ACC112 (cell line): ENCODE measurements around the gene TBX10.

Experiments
- H2AFZ ChIP-seq: fragments of 200-600 bp; sonication (generic); one replicate; pipeline ENCODE4 v1.6.0; 2017; ENCODE audit warnings: antibody characterized with exemption, low read length; ENCODE audit not compliant: unreplicated experiment
- H3K27ac ChIP-seq: fragments of 200-600 bp; sonication (generic); 2 replicates; pipeline ENCODE4 v1.5.1; 2014; ENCODE audit warnings: low read depth, mild to moderate bottlenecking, antibody characterized with exemption, low read length, moderate library complexity
- H3K27me3 ChIP-seq: fragments of 200-600 bp; sonication (generic); 2 replicates; pipeline ENCODE4 v1.6.1; 2014; ENCODE audit warnings: mild to moderate bottlenecking, antibody characterized with exemption, low read length, moderate library complexity, mixed read lengths; ENCODE audit not compliant: insufficient read depth
- H3K36me3 ChIP-seq: fragments of 200-600 bp; sonication (generic); 2 replicates; pipeline ENCODE4 v1.6.1; 2016; ENCODE audit warnings: mild to moderate bottlenecking, antibody characterized with exemption, low read length, moderate library complexity, mixed read lengths; ENCODE audit not compliant: insufficient read depth
- H3K4me1 ChIP-seq: fragments of 200-600 bp; sonication (generic); one replicate; pipeline ENCODE4 v1.6.1; 2016; ENCODE audit warnings: low read length, mixed read lengths; ENCODE audit not compliant: insufficient read depth, unreplicated experiment, control insufficient read depth
- H3K4me3 ChIP-seq: fragments of 200-600 bp; sonication (generic); 2 replicates; pipeline ENCODE4 v1.5.1; 2014; ENCODE audit warnings: mild to moderate bottlenecking, low read depth, low read length
- H3K79me2 ChIP-seq: fragments of 200-600 bp; sonication (generic); one replicate; pipeline ENCODE4 v1.6.0; 2016; ENCODE audit warnings: low read length; ENCODE audit not compliant: control insufficient read depth, unreplicated experiment, insufficient read depth

The TBX10 gene

DNA sequence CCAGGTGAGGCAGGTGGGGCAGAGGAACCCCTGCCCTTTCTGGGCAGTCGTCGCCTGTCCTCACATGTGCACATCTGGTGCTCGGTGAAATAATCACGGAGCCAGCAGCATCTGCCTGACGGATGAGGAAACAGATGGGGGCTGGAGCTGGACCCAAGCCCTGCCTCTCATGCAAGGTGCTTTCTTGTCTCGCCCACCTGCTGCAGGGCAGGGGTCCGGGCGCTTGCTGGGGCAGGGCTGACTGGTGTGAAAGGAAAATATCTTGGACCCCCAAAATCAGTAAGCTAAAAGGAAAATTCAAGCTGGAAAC, 31.6 kb upstream of the TBX10 start:
- Histone ChIP-seq H3K4me3 (no peak overlapping the region), H3K27ac (no peak overlapping the region), H3K36me3 (no peaks in the 10 kb centered on the region), H3K27me3 (peaks cover 35% of the 10 kb centered on the region), H3K4me1 (no peaks in the 10 kb centered on the region), H3K79me2 (no peaks in the 10 kb centered on the region), H2AFZ (no peak overlapping the region)

DNA sequence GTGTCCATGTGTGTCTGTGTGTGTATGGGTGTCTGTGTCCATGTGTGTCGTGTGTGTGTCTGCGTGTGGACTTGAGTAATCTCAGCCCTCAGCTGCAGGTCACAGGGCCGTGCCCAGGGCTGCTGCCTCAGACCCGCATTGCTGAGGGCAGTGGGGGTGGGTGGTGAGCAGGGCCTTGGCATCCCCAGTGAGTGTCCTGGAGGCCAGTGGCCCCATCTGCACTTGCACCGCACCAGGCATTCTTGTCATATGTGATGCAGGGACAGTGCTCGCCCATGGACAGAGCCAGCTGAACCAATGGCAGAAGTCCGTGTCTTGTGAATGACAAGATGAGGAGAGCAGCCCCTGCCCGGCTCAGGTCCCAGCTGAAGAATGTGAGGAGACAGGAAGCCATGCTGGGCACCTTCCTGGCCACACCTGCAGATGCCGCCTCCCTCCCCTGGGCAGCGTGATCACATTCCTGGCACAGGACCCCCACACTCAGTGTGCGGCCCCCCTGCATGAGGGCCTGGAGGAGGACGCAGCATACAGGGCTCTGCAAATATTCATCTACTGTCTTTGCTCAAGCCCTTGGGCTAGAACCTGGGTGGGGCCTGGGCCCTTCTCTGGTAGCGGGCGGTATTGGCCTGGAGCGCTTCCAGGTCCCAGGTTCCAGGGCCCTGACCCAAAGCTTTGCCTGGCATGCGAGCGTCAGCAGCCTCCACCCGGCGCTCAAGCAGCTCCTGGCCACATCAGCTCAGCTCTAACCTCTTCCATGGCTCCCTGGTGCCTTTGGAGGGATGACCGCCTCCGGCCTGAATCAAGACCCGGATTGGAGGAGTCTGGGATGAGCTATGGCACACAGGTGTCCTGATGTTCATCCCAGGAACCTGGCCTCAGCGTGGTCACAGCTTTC, 31.0 kb upstream of the TBX10 start:
- H3K36me3 ChIP-seq = no peaks in the 10 kb centered on the region
- H3K27ac ChIP-seq = no peak overlapping the region
- no peak overlapping the region for H3K4me3 ChIP-seq
- H2AFZ ChIP-seq = no peak overlapping the region
- H3K4me1 ChIP-seq = no peaks in the 10 kb centered on the region
- H3K79me2 ChIP-seq = no peaks in the 10 kb centered on the region
- H3K27me3 ChIP-seq = peaks cover 29% of the 10 kb centered on the region

DNA sequence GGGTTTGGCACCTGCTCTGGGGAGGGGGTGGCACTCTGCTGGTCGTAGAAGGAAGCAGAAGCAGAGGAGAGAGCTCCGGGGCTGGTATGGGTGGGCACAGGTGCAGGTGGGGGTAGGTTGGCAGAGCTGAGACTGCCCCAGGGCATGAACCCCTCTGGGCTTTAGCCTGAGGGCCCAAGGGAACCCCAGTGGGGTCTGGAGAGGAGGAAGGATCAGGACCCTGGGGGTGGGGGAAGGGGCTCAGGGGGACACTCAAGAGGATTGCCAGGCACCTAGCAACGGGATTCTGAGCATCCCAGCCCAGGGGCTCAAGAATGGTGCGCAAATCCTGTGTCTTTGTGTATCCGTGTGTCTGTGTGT, 28.6 kb upstream of the TBX10 start:
- no peak overlapping the region for H2AFZ ChIP-seq
- H3K27ac ChIP-seq = no peak overlapping the region
- H3K36me3 ChIP-seq = no peaks in the 10 kb centered on the region
- H3K4me3 ChIP-seq = no peak overlapping the region
- no peaks in the 10 kb centered on the region for H3K79me2 ChIP-seq
- no peaks in the 10 kb centered on the region for H3K4me1 ChIP-seq
- H3K27me3 ChIP-seq = peaks cover 5% of the 10 kb centered on the region

DNA sequence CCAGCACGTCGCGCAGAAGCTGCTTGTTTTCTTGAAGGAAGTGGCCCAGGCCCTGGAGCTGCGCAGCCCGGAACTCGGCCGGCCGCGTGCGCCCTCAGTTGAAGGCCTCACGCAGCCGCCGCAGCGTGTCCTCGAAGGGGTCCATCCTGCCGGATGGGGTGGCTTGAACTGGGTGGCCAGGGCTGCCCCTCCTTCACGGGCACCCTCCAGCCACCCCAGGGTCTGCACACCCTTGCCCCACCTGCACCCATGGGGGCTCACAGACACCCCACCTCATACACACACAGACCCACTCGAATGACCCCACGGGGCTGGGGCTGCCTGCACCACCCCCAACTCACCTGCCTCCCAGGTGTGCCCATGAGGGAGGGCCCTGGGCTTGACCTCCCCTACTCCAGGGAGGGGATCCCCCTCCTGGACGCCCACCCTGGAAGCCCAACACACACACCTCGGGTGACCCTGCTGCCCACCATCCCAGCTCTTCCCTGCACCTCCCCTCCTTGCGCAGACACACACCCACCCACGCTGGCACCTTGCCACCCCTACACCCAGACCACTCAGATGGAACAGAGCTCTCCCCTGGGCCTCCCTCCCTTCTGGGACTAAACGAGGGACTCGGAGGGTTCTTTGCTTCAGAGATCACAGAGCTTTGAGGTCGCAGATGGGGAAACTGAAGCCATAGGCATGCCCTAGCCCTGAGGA, 28.1 kb upstream of the TBX10 start:
- no peak overlapping the region for H3K27ac ChIP-seq

GRCh38 chr11:67666676-67667489, 27.3 kb upstream of the TBX10 start:
- no peak overlapping the region for H3K27ac ChIP-seq

More for the DNA sequence above, 28.1 kb upstream of the TBX10 start:
- Histone ChIP-seq H2AFZ (no peak overlapping the region), H3K4me3 (no peak overlapping the region), H3K27me3 (peaks cover 4% of the 10 kb centered on the region; the same call in 1 of the 2 replicates), H3K79me2 (no peaks in the 10 kb centered on the region), H3K36me3 (no peaks in the 10 kb centered on the region), H3K4me1 (no peaks in the 10 kb centered on the region)

GRCh38 chr11:67666303-67666645, 26.7 kb upstream of the TBX10 start:
- Histone ChIP-seq H3K4me1 (no peaks in the 10 kb centered on the region), H3K79me2 (no peaks in the 10 kb centered on the region), H2AFZ (no peak overlapping the region), H3K27me3 (no peaks in the 10 kb centered on the region), H3K27ac (no peak overlapping the region), H3K4me3 (no peak overlapping the region), H3K36me3 (no peaks in the 10 kb centered on the region)

More at GRCh38 chr11:67666676-67667489, 27.3 kb upstream of the TBX10 start:
- H3K36me3 ChIP-seq = no peaks in the 10 kb centered on the region
- no peaks in the 10 kb centered on the region for H3K79me2 ChIP-seq
- H3K27me3 ChIP-seq = no peaks in the 10 kb centered on the region
- H3K4me1 ChIP-seq = no peaks in the 10 kb centered on the region
- no peak overlapping the region for H2AFZ ChIP-seq
- H3K4me3 ChIP-seq = no peak overlapping the region

- Histone ChIP-seq H3K27me3 (no peaks in the 10 kb centered on the region), H3K27ac (no peak overlapping the region), H3K79me2 (no peaks in the 10 kb centered on the region), H3K4me3 (no peak overlapping the region), H2AFZ (no peak overlapping the region), H3K4me1 (no peaks in the 10 kb centered on the region), H3K36me3 (no peaks in the 10 kb centered on the region)
Measured at GRCh38 chr11:67665541-67666302, 26.2 kb upstream of the TBX10 start.

DNA sequence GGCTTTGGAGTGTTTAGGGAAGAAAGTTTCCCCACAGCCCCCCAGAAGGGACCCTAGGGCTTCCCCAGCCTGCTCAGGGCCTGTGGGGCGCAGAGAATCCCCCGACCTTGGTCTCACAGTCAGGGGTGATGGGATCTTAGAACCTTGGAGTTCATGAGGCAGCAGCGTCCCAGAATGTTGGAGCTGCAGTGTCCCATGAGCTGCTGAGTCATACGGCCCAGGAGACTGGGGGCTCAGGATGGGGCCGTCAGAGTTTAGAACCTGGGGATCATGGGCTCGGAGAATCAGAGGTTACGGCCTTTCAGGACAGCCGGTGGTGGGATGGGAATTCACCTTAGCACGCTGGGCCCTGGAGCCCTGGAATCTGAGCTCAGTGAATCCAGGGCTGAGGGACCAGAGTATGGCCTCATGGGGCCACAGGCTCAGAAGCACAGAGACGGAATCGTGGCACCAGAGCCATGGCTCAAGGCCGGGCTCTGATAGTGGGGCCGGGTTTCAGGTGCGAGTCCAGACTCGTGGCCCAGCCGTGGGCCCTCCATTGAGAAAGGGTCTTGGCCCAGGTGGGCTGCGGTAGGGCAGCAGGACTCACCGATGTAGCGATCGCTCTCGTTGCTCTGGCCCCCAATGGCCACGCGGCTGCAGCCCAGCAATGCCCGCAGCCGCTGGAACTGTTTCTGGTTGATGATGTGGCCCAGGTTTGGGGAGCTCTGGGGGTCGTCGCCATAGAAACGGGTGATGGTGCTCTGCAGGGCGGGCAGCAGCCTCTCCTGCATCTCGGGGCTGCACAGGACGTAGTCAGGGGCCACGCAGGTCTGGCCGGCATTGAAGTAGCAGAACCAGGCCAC, 25.4 kb upstream of the TBX10 start:
- Histone ChIP-seq H3K4me3 (no peak overlapping the region), H3K27me3 (no peaks in the 10 kb centered on the region), H3K4me1 (no peaks in the 10 kb centered on the region), H3K36me3 (no peaks in the 10 kb centered on the region), H3K27ac (no peak overlapping the region), H2AFZ (no peak overlapping the region), H3K79me2 (no peaks in the 10 kb centered on the region)

DNA sequence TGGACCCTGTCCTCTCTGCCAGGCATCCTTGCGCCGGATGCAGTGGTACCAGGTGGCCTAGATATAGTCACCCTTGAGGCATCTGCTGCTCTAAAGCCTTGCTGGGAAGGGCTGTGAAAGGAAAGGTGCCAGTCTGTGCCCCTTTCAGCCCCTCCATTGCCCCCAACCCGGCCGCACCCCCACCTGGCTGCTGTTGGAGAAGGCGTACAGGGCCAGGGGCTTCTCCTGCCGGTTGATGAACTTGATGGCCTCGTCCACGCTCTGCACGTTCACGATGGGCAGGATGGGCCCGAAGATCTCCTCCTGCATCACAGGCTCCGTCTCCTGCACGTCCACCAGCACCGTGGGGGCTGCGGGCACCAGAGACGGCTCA, 24.6 kb upstream of the TBX10 start:
- H3K36me3 ChIP-seq = no peaks in the 10 kb centered on the region
- no peaks in the 10 kb centered on the region for H3K79me2 ChIP-seq
- H2AFZ ChIP-seq = no peak overlapping the region
- no peak overlapping the region for H3K4me3 ChIP-seq
- H3K4me1 ChIP-seq = no peaks in the 10 kb centered on the region
- no peak overlapping the region for H3K27ac ChIP-seq
- no peaks in the 10 kb centered on the region for H3K27me3 ChIP-seq
